Measurements from ENCODE around the gene CNGA1. TPM values are rescaled to one million over a fixed set of nuclear protein-coding genes. Genes with fewer than 3 reads are reported as not detected.

Gene CNGA1
- total RNA-seq, 3 donors from 2014 or later, result 1.9 to 5.1 (median 2.3) TPM

DNA sequence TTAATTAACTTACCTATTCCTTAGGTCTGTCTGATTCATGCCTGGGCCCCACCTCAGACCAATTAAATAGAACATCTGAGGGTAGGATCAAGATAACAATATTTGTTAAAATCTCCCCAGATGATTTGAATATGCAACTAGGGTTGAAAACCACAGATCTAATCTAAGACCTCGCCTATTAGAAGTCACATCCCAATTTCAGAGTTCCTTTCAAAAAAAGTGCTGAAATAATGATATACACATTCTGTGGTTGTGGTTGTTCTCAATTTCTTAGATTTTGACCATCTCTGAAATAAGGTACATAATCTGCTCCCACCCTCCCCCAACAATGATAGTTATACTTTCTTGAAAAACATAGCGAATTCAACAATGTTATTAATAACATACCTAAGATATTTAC is 27.8 kb upstream of the CNGA1 start:
- DNase-seq (ENCODE audit: low spot score in 2 of 2), result no peak
- TF ChIP-seq POLR2A (IDR thresholded peaks at IDR 0.05) (no peak), POLR2AphosphoS5 (IDR thresholded peaks at IDR 0.05) (no peak)
- TF ChIP-seq, protein P1, sequence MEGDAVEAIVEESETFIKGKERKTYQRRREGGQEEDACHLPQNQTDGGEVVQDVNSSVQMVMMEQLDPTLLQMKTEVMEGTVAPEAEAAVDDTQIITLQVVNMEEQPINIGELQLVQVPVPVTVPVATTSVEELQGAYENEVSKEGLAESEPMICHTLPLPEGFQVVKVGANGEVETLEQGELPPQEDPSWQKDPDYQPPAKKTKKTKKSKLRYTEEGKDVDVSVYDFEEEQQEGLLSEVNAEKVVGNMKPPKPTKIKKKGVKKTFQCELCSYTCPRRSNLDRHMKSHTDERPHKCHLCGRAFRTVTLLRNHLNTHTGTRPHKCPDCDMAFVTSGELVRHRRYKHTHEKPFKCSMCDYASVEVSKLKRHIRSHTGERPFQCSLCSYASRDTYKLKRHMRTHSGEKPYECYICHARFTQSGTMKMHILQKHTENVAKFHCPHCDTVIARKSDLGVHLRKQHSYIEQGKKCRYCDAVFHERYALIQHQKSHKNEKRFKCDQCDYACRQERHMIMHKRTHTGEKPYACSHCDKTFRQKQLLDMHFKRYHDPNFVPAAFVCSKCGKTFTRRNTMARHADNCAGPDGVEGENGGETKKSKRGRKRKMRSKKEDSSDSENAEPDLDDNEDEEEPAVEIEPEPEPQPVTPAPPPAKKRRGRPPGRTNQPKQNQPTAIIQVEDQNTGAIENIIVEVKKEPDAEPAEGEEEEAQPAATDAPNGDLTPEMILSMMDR (IDR thresholded peaks at IDR 0.05), result no peak
- Histone ChIP-seq H3K27ac (no peak overlapping the region), H3K4me3 (no peak overlapping the region), H3K36me3 (no peaks in the 10 kb centered on the region), H3K4me1 (no peaks in the 10 kb centered on the region), H3K27me3 (peaks cover 0 to 5% of the 10 kb centered on the region in 2 donors), H3K9me3 (no peaks in the 10 kb centered on the region)
- intact Hi-C loops (cut with DNase I; ENCODE audit: low total_unique reads), result no loop called here

DNA sequence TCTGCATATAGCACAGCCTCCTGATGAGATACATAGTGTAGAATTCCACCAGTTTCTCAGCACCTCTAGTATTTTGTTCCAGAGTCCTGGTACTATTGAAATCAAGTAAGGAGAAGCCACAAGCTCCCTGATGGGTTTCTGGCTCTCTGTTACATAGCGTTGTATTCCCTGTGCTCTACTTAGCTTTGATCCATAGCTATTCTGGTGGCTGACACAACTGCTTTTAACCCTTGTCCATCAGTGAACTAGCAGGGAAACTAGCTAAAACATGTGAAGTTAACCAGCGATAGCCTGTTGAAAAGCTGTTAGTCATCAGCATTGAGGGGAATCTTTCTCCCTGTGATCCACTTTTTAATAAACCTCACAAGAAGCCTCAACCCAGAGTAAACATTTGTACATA is 27.0 kb upstream of the CNGA1 start:
- no peaks in the 10 kb centered on the region for H3K9me3 ChIP-seq
- TF ChIP-seq, protein P1 (IDR thresholded peaks at IDR 0.05), result no peak
- TF ChIP-seq POLR2A (IDR thresholded peaks at IDR 0.05), result no peak
- TF ChIP-seq POLR2AphosphoS5 (IDR thresholded peaks at IDR 0.05), result no peak
- intact Hi-C loops (cut with DNase I; ENCODE audit: low total_unique reads), result no loop called here

DNA sequence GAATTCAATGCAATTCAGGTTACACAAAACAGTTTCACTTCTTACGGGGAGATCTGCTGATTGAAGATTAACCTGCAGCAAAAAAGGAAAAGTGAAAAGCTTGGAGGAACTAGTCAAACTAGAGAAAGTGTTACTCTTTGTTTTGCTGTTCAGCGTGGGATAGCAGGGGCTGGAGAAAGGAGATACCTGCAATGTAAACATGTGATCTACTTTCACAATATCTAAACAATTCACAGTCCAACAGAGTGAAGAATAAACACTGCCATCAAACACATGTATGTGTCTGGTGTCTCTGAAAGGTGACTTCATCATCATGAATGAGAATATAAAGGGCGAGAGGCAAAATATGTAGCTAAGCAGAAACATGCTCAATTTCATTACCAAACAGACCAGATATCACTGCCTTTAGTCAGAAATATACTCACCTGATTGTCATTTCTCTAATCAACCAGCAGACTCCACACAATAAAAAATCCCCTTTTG is 26.5 kb upstream of the CNGA1 start:
- Histone ChIP-seq H3K27ac (no peak overlapping the region), H3K27me3 (peaks cover 0 to 5% of the 10 kb centered on the region in 2 donors), H3K4me1 (no peaks in the 10 kb centered on the region), H3K36me3 (no peaks in the 10 kb centered on the region), H3K9me3 (no peaks in the 10 kb centered on the region), H3K4me3 (no peak overlapping the region)
- TF ChIP-seq POLR2AphosphoS5 (IDR thresholded peaks at IDR 0.05), result no peak
- no peak for TF ChIP-seq POLR2A (IDR thresholded peaks at IDR 0.05)
- TF ChIP-seq, protein P1 (IDR thresholded peaks at IDR 0.05), result no peak
- intact Hi-C loops (cut with DNase I; ENCODE audit: low total_unique reads), result no loop called here
- DNase-seq (ENCODE audit: low spot score in 2 of 2), result no peak

More for the DNA sequence above, 27.0 kb upstream of the CNGA1 start:
- Histone ChIP-seq H3K36me3 (no peaks in the 10 kb centered on the region), H3K27me3 (peaks cover 0 to 5% of the 10 kb centered on the region in 2 donors), H3K4me3 (no peak overlapping the region), H3K27ac (no peak overlapping the region), H3K4me1 (no peaks in the 10 kb centered on the region)
- DNase-seq (ENCODE audit: low spot score in 2 of 2), result no peak

DNA sequence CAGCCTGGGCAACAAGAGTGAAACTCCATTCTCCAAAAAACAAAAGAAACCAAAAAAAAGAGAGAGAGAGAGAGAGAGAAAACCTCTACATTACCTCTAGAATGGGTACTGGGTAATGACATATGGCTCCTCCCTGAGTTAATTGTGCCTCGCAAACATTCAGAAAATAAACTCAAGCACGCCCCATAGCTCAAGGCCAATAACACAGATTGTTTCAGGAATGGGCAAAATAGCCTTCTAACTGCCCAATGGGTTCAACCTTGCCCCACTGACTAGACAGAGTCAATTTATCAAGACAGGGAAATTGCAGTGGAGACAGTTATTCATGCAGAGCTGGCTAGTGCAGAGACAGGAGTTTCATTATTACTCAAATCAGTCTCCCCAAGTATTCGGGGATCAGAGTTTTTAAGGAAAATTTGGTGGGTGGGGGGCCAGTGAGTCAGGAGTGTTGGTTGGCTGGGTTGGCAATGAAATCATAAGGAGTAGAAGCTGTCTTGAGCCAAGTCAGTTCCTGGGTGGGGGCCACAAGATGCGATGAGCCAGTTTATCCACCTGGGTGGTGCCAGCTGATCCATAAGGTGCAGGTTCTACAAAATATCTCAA is 25.2 kb upstream of the CNGA1 start:
- Histone ChIP-seq H3K27me3 (peaks cover 0 to 5% of the 10 kb centered on the region in 2 donors), H3K4me3 (no peak overlapping the region), H3K9me3 (no peaks in the 10 kb centered on the region), H3K27ac (no peak overlapping the region), H3K36me3 (no peaks in the 10 kb centered on the region), H3K4me1 (no peaks in the 10 kb centered on the region)
- no peak for TF ChIP-seq POLR2A (IDR thresholded peaks at IDR 0.05)
- TF ChIP-seq POLR2AphosphoS5 (IDR thresholded peaks at IDR 0.05), result no peak
- TF ChIP-seq, protein P1 (IDR thresholded peaks at IDR 0.05), result no peak
- DNase-seq (ENCODE audit: low spot score in 2 of 2), result no peak
- intact Hi-C loops (cut with DNase I; ENCODE audit: low total_unique reads), result no loop called here

DNA sequence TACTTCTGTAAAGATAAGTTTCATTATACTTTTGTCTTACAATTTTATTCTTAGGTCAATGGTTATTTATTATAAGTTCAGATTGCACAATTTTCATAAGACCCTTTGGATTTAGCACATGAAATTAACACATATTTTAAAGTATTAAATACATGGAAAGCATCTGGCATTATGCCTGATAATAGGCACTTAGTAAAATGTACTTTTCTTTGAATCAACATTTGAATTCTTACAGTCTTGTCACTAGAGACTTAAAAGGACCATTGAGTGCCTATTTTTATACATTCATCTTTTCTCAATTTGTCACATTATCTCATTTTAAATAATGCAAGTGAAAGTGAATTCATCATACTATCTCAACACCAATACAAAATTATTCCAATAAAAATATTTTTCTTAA is 23.1 kb upstream of the CNGA1 start:
- Histone ChIP-seq H3K4me3 (no peak overlapping the region), H3K27ac (no peak overlapping the region), H3K36me3 (no peaks in the 10 kb centered on the region), H3K27me3 (no peaks in the 10 kb centered on the region), H3K4me1 (no peaks in the 10 kb centered on the region), H3K9me3 (no peaks in the 10 kb centered on the region)
- intact Hi-C loops (cut with DNase I; ENCODE audit: low total_unique reads), result no loop called here
- DNase-seq (ENCODE audit: low spot score in 2 of 2), result no peak
- TF ChIP-seq, protein P1 (IDR thresholded peaks at IDR 0.05), result no peak
- TF ChIP-seq POLR2A (IDR thresholded peaks at IDR 0.05) (no peak), POLR2AphosphoS5 (IDR thresholded peaks at IDR 0.05) (no peak)
